Mucosa of gallbladder (tissue), 1 donor: ENCODE data around the gene PPM1F. TPM values are rescaled to one million over a fixed set of nuclear protein-coding genes. Genes with fewer than 3 reads are reported as not detected.

Source experiments
- DNase-seq: peaks from one replicate; pipeline ENCODE4 v3.0.0-alpha.2; 2020; ENCODE audit warnings: low spot score
- total RNA-seq: library from RNA; stranded (reverse); gene quantifications from one replicate; pipeline ENCODE4 v1.2.1, GENCODE V29; 2021
- donor health status: DM: no; HTN: no; CAD: no.

The PPM1F gene
- total RNA-seq, 1 donor from 2014 or later = 23.2 TPM

DNA sequence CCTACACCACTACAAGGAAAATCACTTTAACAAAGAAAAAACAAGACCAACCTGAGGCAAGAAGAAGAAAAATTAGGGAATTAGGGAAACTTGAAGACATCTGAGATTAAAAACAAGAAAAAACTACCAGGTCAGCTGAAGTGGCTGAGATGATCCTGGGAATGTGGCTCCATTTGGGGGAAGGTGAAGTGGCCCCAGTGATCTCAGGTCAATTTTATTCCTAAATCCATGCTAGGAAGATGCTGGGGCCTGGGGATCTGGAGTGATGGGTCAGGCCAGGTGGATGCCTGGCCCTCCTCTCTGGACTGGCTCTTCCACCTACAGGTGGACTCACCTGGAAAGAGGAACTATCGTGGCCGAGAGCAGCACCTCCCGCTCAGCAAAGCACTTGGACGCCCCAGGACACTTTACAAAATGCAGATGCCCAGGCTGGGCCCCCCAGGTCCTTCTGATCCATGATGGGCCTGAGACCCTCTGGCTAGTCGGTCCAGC is 23.3 kb upstream of the PPM1F start:
- DNase-seq = no peak

DNA sequence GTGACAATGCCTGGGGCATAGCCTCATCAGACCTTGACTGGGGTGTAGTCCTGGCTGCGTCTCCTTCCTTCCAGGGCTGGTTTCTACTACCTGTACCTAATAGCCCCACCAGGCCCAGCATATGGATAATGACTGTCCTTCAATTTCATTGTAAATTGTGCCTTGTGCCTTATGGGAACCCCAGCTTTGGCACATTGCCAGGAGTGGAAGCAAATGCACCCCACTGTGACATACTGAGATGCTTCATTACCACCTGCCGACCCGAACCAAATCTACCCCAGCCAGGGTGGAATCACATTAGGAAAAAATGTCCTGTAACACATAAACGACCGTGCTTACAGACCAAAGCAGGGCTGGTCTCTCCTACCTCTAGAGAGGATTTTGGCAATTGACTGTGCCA is 22.6 kb upstream of the PPM1F start:
- DNase-seq = no peak

DNA sequence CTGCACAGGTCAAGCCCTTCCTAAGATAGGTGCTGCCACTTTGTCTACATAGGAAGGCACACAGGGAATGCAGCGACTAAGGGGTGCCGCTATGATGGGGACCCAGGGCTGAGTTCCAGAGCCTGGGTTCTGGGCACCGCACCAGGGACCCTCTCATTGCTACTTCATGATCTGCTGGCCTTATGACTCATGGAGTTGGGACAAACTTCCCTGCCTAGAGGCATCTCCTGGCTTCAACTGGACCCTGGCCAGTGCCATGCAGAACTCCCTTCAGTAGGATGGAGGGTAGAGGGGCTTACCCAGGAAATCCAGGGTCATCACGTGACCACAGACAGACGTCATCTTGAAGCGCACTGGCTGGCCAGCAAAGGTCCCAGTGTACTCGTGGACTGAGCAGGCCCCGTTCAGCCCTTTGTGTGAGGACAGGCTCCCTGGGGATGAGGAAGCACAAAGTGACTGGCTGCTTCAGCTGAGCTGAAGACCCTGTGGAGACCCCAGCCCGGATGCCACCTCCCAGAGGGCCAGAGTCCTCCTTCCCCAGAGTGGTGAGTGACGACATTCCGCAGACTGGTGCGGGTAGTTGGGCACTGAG is 21.5 kb upstream of the PPM1F start:
- DNase-seq = no peak

DNA sequence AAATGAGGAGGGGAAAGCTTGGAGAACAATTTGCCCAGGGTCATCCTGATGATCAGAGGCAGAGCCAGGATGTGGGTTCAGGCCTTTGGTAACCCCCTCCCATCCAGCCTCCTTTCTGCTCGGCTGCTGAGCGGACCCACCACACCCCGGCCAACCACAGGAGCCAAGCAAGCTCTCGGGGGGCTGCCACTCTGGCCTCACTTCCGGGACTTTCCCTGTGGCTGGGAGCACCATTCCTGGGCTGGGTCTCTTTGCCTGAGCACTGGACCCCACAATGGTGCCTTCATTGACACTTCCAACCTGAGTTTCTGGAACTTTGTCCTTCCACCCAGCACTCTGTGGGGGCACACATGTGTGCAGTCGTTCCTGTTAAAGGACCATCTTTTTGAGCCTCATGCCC is 20.2 kb upstream of the PPM1F start:
- DNase-seq = no peak

DNA sequence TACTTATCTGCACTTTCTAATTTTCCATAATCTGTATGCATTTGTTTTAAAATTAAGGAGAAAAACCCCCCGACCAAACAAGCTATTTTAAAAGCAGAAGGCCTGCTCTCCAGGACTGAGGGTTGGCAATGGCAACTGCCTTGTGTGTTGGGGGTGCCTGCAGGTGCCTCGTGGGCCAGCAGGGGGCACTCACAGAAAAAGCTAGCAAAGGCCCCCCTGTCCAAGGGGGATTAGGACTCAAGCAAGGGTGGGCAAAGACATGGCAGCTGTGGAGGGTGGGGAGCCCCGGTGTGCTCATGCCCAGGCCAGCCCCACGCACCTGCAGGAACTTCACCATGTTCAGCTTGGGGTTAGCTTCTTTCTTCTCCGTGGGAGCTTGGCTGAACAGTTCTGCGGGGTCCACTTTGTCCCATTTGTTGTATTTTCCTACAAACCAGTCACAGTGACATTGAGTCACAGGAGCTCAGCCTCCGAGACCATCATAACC is 19.7 kb upstream of the PPM1F start:
- DNase-seq = peak; percentile 32

DNA sequence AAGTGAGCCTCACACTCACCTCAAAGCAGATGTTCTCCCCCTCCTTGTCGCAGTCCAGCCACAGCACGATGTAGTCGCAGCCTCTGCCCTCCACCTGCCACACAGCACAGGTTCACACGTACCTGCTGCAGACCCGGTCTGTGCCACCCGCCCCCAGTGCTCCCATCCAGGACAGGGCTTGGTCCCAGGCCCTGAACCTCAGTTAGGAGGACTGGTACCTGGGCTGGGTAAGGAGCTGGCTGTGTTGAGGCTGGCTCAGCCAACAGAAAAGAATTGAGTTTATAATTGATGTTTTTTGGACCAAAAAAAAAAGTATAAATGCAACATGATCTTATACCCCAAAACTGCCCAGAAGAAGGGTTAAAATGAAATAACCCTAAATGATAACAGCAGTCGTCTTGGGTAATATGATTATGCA is 19.2 kb upstream of the PPM1F start:
- DNase-seq = no peak

DNA sequence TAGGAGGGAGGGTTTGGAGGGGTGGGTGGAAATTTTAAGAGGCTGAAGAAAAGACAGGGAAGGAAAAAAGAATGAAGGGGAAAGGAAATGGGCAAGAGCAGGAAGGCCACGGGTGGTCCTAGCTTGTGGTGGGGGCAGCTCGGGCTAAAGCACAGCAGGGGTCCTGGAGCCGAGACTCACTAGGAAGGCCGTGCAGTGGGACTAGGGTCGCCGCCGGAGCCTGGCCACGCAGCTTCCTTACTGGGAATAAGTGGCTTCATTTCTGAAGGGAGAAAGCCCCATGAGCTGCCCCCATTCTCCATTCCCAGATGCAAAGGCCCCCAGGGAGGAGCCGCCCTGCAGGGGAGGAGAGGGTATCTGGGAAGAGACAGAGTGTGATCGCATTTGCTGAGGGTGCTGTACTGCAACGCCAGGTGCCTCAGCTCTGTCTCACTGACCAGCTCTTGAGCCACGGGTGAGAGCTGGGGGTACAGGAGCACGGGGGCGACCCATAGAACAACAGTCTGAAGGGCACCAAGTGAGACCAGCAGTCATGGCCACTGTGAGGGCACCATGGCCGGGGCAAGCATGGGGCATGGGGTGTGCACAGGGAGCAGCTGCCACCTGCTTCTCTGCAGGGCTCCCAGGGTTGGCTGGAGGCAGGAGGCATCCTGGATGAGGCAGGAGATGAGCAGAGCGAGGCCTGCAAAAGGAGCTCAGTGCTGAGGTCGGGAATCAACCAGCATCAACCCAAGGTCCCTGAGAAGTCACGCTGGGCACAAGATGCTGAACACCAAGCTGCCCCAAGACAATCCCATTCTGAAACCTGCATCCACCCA is 18.4 kb upstream of the PPM1F start:
- DNase-seq = no peak

DNA sequence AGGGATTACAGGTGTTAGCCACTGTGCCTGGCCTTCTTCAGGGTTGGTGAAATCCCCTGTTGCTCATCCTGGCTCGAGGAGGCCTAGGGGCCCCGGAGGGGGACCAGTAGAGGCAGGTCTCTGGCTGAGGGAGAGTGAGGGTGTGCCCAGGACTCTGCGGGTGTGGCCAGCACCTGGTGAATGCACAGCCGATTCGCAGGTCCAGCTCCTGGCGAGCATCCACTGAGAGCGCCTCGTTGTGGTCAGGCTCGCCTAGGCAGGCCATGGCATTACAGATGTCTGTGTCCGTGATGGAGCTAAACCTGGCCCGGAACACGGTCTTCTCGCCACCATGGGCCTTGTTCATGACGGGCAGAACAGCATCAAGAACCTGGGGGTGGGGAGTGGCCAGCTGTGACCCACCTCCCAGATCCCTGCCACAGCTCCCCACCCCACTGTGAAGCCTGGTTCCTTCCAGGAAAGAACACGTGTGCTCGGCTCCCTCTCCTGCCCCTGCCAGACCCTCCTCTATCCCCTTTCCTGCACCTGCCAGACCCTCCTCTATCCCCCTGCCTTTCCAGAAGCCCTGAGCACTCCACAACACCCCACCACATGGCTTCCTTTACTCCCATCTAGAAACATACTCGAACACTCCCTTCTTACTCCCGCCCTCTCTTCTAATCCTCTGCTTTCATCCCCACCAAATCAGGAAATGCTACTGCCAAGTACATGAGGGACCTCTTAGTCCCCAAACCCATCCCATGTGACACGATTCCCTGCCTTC is 17.6 kb upstream of the PPM1F start:
- no peak for DNase-seq

DNA sequence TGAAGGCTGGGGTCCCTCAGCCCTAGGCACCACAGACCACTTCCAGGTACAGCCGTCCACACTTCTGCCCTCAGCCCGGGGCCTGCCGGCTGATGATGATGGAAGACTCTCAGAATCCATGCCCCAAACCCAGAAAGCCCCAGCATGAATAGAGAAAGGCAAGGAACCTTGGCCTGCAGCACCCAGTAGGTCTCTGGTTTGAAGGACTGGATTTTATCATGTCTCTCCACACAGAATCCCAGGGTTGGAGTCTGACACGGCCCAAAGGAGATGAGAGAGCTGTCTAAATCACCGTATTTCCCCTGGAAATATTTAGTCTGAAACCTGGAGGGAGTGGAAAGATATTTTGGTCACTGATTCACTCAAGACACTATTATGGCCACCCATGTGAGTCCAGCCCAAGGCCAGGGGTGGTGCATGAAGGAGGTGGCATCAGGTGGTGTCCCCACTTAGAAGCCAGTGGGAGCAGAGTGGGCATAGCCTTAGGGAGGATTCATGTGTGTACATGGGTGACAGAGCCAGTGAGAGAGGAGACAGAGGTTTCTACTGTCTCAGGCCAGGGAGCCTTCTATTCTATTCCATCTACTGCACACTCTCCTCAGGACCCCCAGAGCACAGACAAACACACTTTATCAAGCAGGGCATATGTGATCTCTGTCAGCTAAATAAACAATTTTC is 15.9 kb upstream of the PPM1F start:
- no peak for DNase-seq

DNA sequence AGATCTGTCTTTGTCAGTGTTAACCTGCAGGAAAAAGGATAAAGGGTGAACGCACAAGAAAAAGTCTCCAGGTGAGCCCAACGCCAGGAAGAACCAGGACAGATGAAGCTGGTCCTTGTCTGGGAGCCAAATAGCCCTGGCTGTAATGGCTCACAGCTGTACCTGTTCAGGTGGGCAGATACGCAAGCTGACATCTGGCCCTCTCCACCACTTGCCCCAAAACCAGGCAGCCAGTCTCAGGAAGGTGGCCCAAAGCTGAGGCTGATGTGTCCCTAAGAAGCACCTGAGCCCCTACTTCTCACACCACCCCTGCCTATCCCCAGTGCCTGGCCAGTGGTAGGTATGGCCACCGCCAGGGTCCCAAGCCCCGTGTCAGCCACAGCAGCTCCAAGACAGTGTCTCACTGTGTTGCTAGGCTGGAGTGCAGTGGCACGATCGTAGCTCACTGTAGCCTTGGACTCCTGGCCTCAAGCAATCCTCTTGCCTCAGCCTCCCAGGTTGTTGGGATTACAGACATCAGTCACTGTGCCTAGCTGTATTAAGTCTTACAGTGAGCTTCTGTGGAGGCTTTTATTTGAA is 15.1 kb upstream of the PPM1F start:
- DNase-seq = no peak

DNA sequence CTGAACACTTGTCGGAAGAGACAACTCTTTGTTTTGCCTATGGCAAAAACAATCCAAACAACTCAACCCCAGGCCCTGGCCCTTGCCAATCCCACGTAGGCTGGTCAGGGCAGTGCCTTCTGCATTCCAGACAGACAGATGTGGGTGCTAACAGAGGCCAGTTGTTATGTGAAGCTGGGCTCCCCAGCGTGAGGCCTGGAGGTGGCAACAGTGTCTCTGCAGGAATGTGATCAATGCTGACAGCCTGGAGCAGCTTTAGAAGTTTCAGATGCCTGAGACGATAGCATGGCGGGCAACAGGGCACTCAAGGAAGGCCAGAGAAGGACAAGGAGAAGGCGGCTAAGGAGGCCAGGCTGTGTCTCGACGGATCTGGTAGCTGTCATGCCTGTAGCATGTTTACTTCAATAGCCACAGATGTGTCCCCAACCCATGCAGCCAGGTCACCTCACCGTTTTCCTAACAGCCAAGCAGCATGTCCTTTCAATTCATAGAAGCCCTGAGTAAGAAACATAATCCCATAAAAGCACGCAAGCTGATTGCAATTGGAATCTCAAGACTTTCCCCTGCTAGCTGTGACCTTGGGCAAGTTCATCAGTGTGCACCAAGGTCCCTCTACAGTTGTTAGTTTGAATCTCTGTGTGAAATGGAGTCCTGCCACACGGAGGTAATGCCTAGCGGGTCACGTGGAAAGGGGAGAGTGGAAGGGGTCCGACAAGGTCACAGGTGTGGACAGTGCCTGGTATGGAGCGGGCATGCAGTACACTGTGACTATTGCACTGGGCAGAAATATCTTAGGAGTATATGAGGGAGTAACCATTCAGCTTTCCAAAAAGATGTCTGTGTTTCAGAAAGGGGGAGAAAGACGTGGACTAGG is 14.2 kb upstream of the PPM1F start:
- DNase-seq = no peak

DNA sequence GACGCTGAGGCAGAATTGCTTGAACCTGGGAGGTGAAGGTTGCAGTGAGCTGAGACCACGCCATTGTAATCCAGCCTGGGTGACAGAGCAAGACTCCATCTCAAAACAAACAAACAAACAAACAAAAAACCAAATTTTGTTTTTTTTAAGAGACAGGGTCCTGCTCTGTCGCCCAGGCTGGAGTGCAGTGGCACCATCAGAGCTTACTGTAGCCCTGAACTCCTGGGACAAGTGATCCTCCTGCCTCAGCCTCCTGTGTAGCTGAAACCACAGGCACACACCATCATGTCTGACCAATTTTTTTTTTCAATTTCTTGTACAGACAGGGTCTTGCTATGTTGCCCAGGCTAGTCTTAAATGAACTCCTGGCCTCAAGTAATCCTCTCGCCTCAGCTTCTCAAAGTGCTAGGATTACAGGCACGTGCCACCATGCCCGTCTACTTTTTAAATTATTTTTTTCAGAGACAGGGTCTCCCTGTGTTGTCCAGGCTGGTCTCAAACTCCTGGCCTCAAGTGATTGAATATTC is 13.2 kb upstream of the PPM1F start:
- DNase-seq = no peak

DNA sequence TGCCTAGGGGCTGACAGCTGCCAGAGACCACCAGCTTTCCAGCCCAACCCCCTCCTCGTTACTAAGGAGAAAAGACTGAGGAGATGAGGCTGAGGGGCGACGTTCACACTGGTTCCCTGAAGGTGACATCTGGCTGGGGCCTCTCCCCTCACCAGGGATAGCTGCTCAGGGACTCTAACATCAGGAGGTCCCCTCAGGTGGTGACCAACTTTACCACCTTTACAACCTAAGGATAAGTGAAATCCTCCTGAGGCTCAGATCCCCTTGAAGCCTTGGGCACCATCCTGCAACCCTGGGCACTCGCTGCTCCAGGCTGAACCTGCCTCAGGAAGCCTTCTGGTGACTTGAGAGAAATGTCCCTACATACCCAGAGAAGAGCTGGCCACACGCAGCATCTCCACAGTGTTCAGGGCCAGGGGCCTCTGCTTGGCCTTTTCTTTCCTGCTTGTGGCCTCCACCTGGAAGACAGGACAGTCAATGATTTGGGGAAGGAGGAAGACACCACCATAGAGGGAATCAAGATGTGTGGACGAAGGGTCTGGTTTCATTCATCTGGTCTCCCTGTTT is 12.4 kb upstream of the PPM1F start:
- DNase-seq = no peak

DNA sequence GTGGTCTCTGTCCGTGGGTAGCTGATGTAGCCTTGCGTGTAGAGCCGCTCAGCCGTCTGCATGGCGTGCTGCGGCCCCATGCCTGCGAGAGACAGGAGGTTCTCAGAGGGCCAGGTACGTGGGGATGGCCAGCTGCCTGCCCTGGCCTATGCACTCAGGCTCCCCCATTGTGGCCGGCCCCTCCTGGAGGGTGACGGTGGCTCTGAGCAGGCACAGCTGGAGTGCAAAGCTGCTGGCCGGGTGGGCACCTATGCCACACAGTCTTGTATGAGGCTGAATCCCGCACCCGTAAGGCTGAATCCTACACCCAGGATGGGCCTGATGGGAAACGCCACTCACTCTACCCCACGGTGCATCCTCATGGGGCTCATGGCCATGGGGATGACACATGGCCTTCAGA is 11.6 kb upstream of the PPM1F start:
- DNase-seq = no peak

DNA sequence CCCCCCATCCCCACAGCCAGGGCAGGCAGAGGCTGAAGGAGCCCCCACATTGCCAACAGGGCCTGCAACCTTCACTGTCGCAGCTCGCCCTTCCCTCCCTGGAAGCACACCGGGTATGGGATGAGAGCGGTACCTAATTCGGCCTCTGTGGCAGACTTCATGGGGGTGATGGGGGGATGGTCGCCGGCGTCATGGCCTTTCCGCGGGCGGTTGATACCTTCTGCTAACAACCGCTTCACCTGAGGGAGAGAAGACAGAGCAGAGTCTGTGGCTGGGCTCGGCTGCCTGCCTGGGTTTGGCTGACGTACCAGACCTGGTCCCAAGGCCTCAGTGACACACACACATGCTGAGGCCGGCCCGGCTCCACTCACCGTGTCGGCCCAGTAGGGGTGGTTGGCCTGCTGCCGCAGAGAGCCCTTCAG is 11.2 kb upstream of the PPM1F start:
- DNase-seq = no peak

DNA sequence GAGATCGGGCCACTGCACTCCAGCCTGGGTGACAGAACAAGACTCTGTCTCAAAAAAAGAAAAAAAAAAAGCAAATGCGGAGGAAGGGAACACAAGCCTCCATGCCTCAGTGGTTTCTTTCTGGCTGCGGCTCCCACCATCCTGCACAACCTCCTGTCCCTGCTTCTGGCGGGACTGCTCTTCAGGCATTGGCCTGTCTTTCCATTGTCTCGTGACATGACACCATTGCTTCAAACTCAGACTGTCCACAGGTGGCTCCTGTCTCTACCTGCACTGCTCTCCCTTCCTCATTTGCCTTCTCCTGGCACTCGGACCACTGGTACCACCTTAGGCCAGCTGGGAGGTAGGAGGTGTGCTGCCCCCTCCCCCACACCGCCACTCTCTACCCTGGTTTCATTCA is 10.6 kb upstream of the PPM1F start:
- DNase-seq = no peak

DNA sequence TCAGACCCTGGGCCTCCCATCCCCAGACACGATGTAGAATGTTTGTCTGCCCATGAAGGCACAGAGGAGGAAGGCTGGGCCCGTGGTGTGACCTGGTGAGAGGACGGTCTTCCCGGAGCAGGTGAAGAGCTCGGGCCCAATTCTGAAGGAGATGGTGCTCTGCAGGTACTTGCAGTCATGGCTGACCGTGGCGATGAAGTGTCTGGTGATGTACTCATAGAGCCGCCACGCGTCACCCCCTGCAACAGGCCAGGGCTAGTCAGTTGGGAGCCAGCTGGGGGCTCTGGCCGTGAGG is 10.0 kb upstream of the PPM1F start:
- no peak for DNase-seq

DNA sequence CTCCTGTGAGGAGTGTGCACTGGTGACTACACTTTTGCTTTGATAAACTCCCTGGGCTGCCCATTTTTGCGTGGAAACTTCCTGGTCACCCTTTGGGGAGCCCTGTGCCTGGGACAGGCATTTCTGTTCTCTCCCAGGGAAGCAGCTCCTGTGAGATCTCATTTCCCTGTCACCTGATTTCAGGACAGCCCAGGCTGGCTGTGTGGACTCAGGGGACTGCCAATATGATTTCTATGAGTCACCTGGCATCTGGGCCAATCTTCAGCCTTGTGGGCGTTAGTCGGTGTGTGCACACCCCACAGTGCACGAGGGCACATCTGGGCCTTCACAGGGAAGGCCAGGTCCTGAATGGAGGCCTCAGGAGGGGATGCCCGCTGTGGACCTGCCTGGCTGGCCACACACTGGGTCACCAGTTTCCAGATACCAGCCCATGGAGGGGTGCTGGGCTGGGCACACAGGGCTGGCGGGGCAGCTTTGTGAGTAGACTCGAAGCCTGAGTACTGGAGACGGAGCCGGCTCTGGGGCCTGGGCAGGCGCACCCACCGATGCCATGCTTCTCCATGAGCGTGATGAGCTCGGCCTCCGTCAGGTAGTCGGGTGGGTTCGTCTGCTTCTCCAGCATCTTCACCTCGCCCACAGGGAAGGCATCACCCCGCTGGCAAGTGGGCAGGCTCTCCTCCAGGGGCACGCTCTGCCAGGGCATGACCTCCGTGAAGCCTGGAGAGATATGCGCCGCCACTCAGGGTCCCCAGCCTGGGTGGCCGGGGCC is 9.4 kb upstream of the PPM1F start:
- peak; percentile 59 for DNase-seq

DNA sequence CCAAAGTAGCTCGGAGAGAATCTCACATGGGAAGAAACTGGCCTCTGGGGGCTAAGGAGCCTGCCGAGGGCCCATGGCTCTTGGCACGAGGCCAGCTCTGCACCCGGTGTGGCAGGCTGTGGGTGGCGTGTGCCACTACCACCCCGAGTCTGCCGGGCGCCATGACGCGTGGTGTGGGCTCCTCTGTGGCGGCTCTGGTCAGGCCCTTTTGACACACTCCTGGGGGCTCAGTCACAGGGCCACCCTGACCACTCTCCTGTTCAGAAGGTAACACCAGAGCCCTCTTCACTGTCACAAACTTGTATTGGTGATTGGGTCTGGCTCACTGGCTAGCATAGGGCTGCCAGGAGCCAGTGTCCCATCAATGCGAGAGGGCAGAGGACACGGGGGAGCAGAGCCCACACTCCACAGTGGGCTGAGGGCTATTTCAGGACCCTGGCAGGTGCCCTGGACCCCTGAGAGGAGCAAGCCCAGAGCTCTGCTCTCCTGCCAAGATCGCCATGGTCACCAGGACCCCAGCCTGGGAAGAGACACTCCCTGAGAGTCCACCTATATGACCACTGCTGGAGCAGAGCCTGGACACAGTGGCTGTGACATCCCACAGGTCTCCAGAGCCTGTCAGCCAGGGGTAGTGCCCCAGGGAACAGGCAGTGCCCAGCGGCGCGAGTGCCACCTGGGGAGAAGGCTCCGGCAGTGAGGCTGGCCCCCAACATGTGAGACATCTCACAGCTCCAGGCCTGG is 8.6 kb upstream of the PPM1F start:
- DNase-seq = no peak
